HG03378 (cell line): ENCODE measurements around the gene RNU1-4.
"Not testable (repeated sequence)": the region's sequence is repeated elsewhere in the genome, so short reads cannot be mapped to it uniquely, and the experiment has no call there.

Experiments
- ATAC-seq: cut with Tn5 transposase; IDR thresholded peaks from one replicate; pipeline ENCODE4 v1.9.1; 2021; ENCODE audit warnings: mild to moderate bottlenecking, moderate library complexity; ENCODE audit not compliant: unreplicated experiment

The RNU1-4 gene

DNA sequence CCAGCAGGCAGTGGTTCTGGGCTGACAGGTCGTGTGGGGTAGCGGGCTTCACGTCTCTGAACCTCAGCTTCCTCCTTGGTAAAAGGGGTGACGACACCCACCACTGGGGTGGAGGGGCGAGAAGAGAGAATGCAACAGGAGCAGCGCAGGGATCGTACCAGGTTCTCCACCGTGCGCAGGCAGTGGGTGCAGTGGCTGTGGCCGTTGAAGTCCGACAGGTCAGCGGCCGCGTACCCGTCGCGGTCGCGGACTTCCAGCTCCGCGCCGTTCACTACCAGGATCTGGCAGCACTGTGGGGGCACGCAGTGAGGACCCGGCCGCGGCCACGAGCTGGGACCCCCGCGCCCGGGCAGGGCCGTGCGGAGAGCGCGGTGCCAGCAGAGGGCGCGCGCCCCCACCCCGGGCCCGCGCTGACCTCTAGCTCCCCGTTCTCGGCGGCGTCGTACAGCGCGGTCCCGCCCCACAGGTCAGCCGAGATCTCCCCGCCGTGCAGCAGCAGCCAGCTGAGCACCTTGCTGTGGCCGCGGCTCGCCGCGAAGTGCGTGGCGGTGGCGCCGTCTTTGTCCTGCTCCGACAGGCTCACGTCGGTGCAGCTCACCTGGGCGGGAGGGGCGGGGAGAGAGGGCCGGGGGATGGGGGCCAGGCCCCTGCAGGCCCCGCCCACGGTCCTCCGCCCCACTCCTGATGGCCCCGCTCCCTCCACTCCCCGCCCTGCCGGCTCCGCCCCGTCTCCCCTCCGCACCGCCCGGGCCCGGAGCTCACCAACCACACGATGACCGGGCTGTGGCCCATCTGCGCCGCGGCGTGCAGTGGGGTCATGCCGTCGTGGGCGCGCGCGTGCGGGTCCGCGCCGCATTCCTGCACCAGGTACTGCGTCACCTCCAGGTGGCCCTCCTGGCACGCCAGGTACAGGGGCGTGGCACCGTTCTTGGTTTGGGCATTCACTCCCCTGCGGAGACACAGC is 32.9 kb upstream of the RNU1-4 start:
- not testable (repeated sequence) for ATAC-seq

DNA sequence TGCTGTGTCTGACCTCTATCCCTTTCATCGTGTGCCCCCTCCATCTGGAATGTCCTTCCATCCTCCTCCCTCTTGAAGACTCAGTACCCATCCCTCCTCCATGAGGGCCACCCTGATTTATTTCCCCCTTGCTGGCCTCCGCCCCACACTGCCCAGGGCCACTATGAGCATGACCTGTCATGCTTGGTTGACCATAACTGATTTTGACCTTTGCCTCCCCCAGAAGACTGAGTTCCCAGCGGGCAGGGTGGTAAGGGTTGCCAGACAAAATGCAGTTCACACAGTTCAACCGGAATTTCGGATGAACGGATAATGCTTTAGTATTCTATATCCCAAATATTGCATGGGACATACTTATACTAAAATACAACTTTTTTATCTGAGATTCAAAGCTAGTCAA is 31.6 kb upstream of the RNU1-4 start:
- not testable (repeated sequence) for ATAC-seq

DNA sequence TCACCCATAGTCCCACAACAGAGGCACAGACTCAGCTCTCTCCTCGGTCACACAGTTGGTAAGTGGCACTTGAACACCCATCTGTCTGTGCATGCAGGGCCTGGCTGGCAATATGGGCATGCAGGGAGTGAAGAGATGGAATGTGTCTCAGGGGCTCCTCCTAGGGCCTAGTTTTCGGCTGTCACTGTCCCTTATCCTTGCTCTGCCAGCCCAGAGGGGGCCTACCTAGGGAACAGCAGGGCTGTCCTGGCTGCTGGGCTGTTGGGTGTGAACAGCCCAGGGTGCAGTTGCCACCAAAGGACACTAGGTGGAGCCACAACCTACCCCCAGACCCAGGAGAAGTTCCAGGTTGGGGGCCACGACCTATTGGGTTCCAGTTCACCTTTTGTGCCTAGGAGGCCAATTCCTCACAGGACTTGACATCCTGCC is 30.6 kb upstream of the RNU1-4 start:
- peak; percentile 50 for ATAC-seq

DNA sequence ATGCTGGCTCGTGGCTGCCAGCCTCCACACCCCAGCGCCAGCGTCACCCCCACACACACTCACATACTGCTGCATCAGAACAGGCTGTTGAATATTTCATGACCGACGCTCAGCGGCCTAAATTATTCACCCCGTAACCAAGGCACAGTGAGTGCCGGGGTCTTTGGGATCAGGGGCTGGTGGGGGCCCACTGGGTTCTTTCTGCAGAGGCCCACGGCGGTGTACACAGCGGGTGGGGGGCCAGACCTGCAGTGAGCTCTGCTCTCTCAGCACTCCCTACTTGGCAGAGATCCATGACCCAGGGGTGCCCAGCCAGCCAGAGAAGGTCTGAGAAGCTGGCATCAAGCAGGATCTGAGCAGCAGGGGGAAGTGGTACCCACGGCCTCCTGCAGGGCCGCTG is 29.7 kb upstream of the RNU1-4 start:
- not testable (repeated sequence) for ATAC-seq

DNA sequence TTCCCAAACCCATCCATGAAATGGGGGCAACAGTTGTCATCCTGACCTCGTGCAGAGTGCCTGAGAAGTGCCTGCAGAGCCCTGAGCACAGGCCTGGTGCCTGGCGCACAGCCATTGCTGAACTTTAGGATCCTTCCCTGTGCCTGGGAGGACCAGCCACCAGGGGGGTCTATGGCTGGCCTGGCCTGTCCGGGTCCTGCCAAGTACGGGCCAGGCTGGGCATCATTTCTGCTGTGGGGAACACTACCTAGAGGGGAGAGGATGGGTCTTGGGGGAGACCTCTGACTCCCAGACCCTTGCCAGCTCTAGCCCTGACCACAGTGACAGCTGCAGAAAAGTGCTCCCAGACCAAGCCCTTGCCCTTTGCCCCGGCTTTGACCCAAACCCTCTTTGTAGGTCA is 28.2 kb upstream of the RNU1-4 start:
- ATAC-seq = not testable (repeated sequence)

DNA sequence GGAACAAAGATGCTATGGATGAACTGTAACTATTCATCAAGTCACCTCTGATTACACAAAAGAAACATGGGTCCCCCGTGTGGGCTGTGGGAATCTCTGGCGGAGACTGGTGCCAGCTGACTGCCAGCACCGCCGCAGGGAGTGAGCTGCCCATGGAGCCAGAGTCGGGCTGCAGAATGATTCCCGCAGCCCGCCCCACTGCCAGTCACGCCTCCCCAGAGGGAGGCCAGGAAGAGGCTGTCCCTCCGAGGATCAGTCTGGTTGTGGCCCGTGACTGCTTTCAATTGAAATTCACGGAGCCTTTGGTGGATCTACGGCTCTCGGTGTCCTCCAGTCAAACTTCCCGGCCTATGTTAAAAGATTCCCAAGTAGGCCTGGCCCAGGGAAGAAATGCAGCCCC is 27.7 kb upstream of the RNU1-4 start:
- ATAC-seq = not testable (repeated sequence)

DNA sequence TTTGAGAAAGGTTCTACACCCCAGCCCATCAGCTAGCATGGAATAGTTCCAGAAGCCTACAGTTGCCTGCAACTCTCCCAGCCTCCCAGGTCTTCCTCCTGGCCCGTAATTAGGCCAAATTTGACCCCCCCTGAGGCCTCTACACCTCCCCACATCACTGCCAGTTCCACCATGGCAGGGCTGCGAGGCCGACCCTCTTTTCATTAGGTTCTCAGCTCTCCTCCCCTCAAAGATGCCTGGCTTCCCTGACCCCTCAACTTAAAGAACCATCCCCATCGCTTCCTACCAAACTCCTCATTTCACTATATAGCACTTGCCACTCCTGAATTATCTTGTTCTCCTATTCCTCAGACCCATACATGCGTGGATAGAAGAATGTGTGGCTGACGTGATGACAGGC is 27.3 kb upstream of the RNU1-4 start:
- not testable (repeated sequence) for ATAC-seq

DNA sequence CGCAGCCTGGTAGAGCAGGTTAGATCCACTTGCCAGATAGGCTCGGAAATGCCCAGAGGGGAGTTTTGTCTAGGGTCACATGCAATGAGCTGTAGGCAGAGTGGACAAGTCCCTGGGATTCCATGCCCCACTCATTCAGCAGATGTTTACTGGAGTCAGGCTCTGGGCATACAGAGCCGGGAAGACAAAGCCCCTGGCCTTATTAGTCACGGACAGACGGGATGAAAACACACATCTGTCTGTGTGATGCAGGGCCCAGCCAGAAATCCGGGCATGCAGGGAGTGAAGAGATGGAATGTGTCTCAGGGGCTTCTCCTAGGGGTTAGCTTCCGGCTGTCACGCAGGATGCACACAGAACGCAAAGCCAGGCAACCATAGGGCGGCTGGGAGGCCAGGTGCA is 26.8 kb upstream of the RNU1-4 start:
- ATAC-seq = not testable (repeated sequence)

DNA sequence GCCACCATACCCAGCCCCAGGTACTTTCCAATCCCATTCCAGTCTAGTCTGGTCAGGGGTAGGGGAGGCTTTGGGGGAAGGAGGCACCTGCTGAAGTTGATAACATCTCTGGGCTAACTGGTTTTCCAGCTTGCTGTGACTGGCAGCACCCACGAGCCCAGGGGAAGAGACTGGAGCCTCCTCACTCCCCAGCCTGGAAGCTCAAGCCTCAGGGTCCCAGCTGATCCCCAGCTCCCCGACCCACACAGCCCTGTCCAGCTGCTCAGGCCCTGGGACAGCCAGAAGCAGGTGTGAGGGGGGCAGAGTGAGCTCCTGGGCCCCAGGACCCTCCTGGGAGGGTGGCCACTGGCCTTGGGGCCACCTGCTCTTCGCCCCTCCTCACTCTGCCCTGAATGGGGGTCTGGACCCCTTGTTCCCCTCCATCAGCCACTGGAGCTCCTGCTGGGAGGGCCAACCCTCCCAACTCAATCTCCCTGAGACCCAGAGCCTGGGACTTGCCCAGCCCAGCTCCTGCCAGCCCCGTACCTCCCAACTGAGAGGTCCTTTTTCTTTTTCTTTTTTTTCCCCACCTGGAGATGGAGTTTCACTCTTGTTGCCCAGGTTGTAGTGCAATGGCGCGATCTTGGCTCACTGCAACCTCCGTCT is 23.5 kb upstream of the RNU1-4 start:
- ATAC-seq = no peak

DNA sequence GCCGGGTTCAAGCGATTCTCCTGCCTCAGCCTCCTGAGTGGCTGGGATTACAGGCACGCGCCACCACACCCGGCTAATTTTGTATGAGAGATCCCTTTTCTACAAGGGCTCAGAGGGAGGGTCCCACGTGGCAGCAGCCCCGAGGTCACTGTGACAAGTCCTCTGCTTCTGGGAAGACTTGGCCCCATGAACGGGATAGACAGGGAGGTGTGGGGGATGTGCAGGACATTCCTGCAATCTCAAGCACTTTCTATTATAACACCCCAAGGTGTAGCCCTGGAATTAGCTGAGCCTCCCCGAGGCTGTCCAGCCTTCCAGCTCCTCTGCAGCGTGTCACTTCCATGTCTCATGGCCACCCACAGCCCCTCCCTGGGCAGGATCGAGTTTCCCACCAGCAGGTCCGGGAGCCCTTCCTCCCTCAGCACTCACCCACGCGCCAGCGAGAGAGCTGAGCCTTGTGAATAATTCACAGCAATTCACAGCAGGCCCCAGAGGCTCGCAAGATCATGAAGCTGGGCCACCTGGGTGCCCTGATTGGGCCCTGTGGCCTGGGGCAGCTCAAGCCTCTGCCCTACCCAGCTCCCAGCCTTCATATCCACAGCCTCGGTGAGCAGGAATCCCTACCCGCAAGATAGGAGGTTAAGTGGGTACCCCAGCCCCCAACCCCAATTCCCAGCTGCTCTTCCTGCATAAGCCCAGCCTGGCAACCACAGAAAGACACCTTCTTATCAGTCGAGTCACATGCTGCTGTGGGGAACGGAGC is 22.8 kb upstream of the RNU1-4 start:
- ATAC-seq = no peak

DNA sequence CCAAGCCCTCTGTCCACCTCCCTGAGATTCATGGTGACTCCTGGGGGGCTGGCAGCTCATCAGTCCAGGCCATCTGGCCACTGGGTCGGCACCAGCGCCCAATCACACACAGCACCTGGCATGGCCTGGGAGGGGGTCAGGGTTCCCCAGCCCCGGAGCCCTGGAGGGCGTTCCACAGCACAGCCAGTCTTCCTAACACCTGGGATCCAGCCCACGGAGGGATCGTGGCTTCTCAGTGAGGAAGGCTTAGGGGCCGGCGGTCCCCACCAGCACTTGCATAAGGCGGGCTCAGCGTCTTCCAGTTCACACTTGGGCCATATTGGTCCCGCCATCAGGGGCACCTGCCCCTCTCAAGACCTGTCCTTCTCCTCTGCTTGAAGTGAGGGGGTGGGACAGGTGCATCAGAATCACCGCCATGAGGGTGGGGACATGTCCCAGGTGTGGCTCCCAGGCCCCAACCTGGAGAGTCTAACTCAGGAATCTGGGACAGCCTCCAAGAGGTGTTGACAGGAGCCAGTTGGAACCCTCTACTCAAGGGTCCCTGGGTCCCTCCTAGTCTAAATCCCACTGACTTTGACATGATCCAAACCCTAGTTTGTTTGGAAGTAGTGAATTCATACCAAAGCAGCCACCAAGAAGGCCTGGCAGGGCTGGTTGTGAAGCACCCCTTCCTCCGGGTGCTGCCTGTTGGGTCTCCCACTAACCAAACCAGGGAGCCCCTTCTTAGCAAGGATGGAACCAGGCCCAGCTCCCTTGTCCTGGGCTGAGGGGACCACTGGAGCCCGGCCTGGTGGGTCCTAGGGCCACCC is 22.0 kb upstream of the RNU1-4 start:
- not testable (repeated sequence) for ATAC-seq

DNA sequence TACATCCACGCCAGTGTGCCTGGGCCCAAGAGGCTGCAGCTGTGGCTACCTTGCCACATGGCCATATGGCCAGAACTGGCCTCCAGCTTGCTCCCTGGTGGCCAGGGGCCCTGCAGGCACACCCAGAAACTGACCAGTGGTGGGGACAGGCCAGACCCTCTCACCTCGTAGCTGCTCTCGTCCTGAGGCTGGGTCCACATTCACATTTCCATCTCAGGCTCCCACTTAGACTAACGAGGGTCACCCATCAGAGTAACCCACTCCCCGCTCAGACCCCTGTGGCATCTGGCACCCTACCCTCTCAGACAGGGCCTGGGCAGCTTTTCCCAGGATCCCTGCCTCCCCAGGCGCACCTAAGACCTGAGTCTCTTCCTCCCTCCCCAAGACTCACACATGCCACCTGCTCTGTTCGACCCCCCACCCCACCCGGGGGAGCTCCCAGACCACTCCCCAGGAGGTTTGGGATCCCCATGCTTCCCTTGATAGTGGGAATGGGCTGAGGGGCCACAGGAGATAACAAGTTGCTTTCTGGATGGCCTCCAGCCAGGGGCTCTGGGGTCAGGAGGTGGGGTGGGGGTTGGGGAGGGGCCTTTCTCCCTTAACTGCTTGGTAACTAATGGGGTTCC is 21.3 kb upstream of the RNU1-4 start:
- no peak for ATAC-seq

DNA sequence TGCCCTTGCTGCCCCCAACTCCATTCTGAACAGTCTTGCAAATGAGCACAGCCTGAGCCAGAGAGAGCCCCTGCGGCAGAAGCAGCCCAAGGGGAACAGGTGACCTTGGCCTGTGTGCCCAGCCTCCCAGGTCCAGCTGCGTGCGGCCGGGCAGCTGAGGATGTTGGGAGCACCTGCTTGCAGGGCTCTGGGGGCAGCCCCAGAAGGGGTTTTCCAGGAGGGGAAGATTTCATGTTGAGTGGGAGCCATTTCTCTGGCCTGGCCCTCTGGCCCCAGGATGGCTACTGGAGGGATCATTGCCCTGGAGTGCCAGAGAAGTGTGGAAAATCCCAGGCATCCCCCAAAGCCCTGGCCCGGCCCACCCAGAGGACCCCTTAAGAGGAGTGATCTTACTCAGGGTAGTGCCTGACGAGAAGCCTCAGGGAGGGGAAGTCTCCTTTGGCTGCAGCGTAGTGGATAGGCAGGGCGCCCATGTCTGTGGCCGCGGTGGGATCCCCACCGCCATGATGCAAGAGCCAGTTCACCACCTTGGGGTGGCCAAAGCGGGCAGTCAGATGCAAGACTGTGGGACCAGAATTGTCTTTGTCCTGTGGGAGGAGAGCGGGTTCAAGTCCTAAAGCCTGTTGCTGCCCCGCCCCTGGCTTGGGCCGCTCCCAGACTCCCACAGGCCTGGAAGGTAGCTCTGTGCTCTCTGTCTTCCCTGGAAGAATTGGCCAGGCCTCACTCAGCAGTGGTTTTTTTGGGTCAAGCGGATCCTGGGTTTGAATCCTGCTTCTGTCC is 20.6 kb upstream of the RNU1-4 start:
- no peak for ATAC-seq

DNA sequence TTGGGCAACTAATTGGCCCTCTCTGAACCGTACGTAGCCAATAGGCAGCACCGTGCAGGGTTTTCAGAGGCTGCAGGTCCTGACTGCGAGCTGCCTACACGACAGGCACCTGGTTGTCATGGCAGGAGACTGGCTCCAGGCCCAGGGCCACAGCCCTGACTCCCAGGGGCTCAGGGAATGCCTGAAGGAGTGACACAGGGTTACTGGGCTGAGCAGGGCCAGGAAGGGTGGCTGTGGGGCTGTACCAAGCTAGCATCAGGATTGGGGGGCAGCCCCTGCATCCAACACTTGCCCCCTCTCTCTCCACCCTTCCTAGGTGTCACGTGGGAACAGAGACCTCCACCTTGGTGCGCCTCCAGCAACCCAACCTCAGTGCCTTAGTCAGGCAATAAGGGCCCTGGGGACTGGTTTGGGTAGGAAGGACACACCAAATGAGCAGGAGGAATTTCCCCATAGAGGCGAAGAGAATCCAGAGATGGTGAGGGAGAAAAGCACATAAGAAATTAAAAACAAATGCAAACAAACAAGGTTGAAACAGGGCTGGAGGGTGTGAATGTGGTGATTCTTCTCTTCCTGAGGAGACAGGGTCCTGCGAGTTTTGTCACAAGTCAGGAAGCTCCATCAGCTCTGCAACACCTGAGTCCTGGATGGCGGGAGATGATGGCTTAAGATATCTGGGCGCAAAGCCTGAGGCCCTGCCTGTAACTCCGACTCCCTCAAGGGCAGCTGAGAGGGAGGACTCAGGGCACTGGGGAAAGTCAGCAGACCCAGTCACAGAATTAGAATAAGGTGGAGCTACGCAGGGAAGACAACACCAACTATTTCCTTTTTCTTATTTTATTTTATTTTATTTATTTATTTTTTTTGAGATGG is 19.7 kb upstream of the RNU1-4 start:
- ATAC-seq = no peak

DNA sequence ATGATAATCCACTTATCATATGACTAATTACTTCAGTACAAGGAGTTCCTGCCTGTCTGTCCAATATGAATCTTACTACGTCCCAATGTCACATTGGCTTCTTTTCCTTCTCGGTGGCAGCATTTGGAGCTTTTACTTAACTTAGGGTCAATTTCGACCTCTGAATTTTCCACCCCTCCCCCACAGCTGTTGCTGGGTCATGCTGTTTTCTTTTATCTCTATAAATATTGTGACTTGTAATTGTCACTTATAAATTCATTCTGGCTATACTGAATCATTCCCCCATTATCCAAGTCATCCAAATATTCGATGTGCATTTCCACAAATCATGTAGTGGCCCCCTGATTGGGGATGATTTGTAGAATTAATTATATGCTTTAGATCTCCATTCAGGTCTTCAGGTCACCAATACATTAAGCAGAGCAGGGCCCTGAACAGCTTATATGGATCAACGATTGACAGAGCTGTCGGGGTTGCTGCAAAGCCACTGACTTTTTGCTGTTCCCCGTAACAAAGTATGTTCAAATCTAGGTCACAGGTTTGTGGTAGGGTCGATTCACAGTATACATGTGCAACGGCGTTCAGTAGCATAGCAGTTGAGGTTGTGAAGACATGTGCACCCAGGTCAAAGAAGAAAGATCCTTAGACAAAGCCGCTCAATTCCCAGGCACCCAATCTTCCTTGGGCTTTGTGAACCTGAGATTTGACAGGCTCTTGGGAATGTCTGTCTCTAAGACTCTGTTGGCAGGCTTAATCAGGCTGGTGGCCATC is 18.3 kb upstream of the RNU1-4 start:
- no peak for ATAC-seq

DNA sequence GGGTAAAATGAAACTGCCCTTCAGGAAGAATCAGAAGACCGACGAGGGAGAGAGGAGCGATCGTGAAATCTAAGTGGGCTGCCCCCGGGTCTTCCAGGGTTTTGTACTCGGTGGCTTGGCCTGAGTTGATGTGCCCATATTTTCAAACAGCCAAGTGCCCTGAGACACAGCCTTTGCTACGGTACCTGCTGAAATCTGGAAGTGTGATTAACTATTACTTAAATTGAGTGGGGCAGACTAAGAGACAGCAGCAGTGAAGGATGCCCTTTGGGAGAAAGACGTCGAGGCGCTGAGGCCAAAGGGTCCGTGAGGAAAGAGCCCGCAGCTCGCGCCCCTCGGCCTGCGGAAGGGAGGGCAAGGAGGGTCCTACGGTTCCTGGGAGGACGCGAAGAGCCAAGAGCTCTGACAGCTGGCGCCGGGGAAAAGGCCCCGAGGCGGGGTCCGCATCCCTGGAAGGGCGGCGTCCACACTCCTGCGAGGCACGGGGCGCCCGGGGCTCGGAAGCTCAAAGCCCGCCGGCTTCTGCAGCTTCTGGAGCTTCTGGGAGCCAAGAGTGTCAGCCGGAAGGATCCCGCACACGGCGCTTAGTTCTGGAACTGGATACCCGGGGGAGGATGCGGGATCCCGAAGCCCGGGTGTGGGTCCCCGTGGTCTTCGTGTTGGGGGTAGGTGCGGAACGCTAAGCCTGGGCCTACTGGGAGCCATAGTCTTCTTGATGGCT is 15.4 kb upstream of the RNU1-4 start:
- no peak for ATAC-seq
